ENCODE data around the gene CDKN1C.

DNA sequence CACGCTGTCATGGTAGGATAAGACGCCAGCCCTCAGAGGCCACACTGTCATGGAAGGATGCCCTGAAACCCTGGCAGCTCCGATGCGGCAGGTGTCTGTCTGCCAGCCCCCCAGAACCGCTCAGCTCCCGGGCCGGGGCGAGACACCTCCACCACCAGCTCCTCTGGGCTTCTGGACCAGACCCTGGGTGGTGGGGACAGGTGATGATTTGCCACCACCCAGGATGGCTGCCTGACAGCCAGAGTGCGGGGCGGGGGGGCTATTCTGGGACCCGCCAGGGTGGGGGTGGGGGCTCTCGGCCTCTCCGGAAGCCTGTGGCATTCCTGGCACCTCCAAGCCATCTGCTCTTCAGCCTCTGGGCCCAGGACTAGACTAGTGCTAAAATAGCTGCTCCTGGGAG is 34.3 kb upstream of the CDKN1C start:
- TF ChIP-seq, protein P1, sequence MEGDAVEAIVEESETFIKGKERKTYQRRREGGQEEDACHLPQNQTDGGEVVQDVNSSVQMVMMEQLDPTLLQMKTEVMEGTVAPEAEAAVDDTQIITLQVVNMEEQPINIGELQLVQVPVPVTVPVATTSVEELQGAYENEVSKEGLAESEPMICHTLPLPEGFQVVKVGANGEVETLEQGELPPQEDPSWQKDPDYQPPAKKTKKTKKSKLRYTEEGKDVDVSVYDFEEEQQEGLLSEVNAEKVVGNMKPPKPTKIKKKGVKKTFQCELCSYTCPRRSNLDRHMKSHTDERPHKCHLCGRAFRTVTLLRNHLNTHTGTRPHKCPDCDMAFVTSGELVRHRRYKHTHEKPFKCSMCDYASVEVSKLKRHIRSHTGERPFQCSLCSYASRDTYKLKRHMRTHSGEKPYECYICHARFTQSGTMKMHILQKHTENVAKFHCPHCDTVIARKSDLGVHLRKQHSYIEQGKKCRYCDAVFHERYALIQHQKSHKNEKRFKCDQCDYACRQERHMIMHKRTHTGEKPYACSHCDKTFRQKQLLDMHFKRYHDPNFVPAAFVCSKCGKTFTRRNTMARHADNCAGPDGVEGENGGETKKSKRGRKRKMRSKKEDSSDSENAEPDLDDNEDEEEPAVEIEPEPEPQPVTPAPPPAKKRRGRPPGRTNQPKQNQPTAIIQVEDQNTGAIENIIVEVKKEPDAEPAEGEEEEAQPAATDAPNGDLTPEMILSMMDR (conservative IDR thresholded peaks at IDR 0.05; ENCODE audit: low read depth, low read length), result no peak
- no peak for TF ChIP-seq EZH2 (IDR thresholded peaks at IDR 0.05; ENCODE audit: low read length, unreplicated experiment)
